Right forelimb (tissue), 1 donor: Measurements from ENCODE around the gene GFRA4.

ENCODE experiments used
- DNase-seq: peaks from one replicate; pipeline ENCODE4 v3.0.0-alpha.2; 2018

Gene GFRA4

GRCh38 chr20:3663031-3663701, at the start of gene GFRA4:
Gene GFRA4, minus strand, starts transcription at chr20:3663399. Its CDS starts 0 bp downstream, at chr20:3663399.
- no peak for DNase-seq

- DNase-seq, result peak; percentile 46
Observed at GRCh38 chr20:3712279-3712873, 49.2 kb upstream of the GFRA4 start, which contains the start of gene SIGLEC1. Gene SIGLEC1, minus strand, starts transcription at chr20:3712600. Its CDS starts 5,472 bp downstream, at chr20:3707128.

GRCh38 chr20:3711484-3711941, 48.3 kb upstream of the GFRA4 start:
- peak; percentile 25 for DNase-seq

- peak; percentile 89 for DNase-seq
Observed at GRCh38 chr20:3710703-3711483, 47.7 kb upstream of the GFRA4 start.

- DNase-seq, result peak; percentile 34
Observed at GRCh38 chr20:3710011-3710466, 46.8 kb upstream of the GFRA4 start.

GRCh38 chr20:3707508-3707899, 44.3 kb upstream of the GFRA4 start:
- no peak for DNase-seq

GRCh38 chr20:3706774-3707507, 43.7 kb upstream of the GFRA4 start:
- DNase-seq, result no peak

- no peak for DNase-seq
Observed at GRCh38 chr20:3705970-3706739, 43.0 kb upstream of the GFRA4 start.

- DNase-seq, result no peak
Observed at GRCh38 chr20:3705491-3705969, 42.3 kb upstream of the GFRA4 start.

GRCh38 chr20:3704087-3704486, 40.9 kb upstream of the GFRA4 start:
- DNase-seq, result no peak

- no peak for DNase-seq
Observed at GRCh38 chr20:3702611-3703391, 39.6 kb upstream of the GFRA4 start.

GRCh38 chr20:3701061-3701998, 38.1 kb upstream of the GFRA4 start:
- no peak for DNase-seq

GRCh38 chr20:3699037-3699436, 35.8 kb upstream of the GFRA4 start:
- DNase-seq, result peak; percentile 44

- DNase-seq, result peak; percentile 50
Observed at GRCh38 chr20:3698591-3699001, 35.4 kb upstream of the GFRA4 start.

- DNase-seq, result no peak
Observed at GRCh38 chr20:3697588-3698305, 34.5 kb upstream of the GFRA4 start.

- no peak for DNase-seq
Observed at GRCh38 chr20:3696745-3697587, 33.8 kb upstream of the GFRA4 start.

- no peak for DNase-seq
Observed at GRCh38 chr20:3696200-3696599, 33.0 kb upstream of the GFRA4 start.

- DNase-seq, result no peak
Observed at GRCh38 chr20:3694864-3695263, 31.7 kb upstream of the GFRA4 start.
